ENCODE results near the gene GALNTL6.

- TF ChIP-seq CTCF (conservative IDR thresholded peaks at IDR 0.05 in 1 of 2, IDR thresholded peaks at IDR 0.05 in 1 of 2; ENCODE audit: low read depth in 1 of 2, low read length in 2 of 2) = no peak
- TF ChIP-seq EZH2 (IDR thresholded peaks at IDR 0.05; ENCODE audit: low read length, missing control alignments) = no peak
These were observed 840.5 kb downstream of the GALNTL6 start for GRCh38 chr4:172653676-172654075.
